Hepatocyte (in vitro differentiated cells): ENCODE results near the gene ACVR2A. TPM values are rescaled to one million over a fixed set of nuclear protein-coding genes. Genes with fewer than 3 reads are reported as not detected.

ENCODE experiments used
- DNase-seq: peaks from one replicate; pipeline ENCODE4 v3.0.0-alpha.2; 2016; ENCODE audit warnings: low spot score
- H2AFZ ChIP-seq: fragments of 200-600 bp; sonication (generic); 2 replicates; pipeline ENCODE4 v1.6.0; 2016; ENCODE audit warnings: antibody characterized with exemption, mild to moderate bottlenecking
- H3K27ac ChIP-seq: fragments of 200-600 bp; sonication (generic); 2 replicates; pipeline ENCODE4 v1.5.1; 2016; ENCODE audit warnings: mild to moderate bottlenecking
- H3K27me3 ChIP-seq: fragments of 200-600 bp; sonication (generic); 2 replicates; pipeline ENCODE4 v1.6.1; 2016
- H3K36me3 ChIP-seq: fragments of 200-600 bp; sonication (generic); replicated peaks from 2 replicates; pipeline ENCODE4 v1.5.1; 2016; ENCODE audit warnings: low read depth; ENCODE audit not compliant: insufficient read depth
- H3K4me1 ChIP-seq: fragments of 200-600 bp; sonication (generic); 2 replicates; pipeline ENCODE4 v1.5.1; 2016; ENCODE audit warnings: mild to moderate bottlenecking, moderate library complexity; ENCODE audit not compliant: insufficient read depth
- H3K4me2 ChIP-seq: fragments of 200-600 bp; sonication (generic); 2 replicates; pipeline ENCODE4 v1.6.0; 2016
- H3K4me3 ChIP-seq: fragments of 200-600 bp; sonication (generic); 2 replicates; pipeline ENCODE4 v1.5.1; 2016; ENCODE audit warnings: mild to moderate bottlenecking
- H3K79me2 ChIP-seq: fragments of 200-600 bp; sonication (generic); 2 replicates; pipeline ENCODE4 v1.6.0; 2017; ENCODE audit warnings: mild to moderate bottlenecking
- H3K9me2 ChIP-seq: fragments of 200-600 bp; sonication (generic); replicated peaks from 2 replicates; pipeline ENCODE4 v1.6.0; 2017; ENCODE audit warnings: mild to moderate bottlenecking; ENCODE audit not compliant: insufficient read depth
- H3K9me3 ChIP-seq: fragments of 200-600 bp; sonication (generic); 2 replicates; pipeline ENCODE4 v1.5.1; 2016; ENCODE audit warnings: low read depth, mild to moderate bottlenecking
- H4K20me1 ChIP-seq: fragments of 200-600 bp; sonication (generic); 2 replicates; pipeline ENCODE4 v1.6.0; 2016; ENCODE audit warnings: mild to moderate bottlenecking; ENCODE audit not compliant: insufficient read depth, poor library complexity, severe bottlenecking
- CTCF ChIP-seq: fragments of 200-600 bp; sonication (generic); IDR thresholded peaks from 2 replicates; pipeline ENCODE4 v1.5.1; 2016; ENCODE audit warnings: antibody characterized with exemption, mild to moderate bottlenecking; ENCODE audit not compliant: poor library complexity
- EZH2 ChIP-seq: fragments of 200-600 bp; sonication (generic); IDR thresholded peaks from 2 replicates; pipeline ENCODE4 v1.6.1; 2016; ENCODE audit warnings: antibody characterized with exemption, mild to moderate bottlenecking, borderline replicate concordance
- EZH2phosphoT487 ChIP-seq: fragments of 200-600 bp; sonication (generic); IDR thresholded peaks from one replicate; pipeline ENCODE4 v1.6.1; 2018; ENCODE audit warnings: antibody characterized with exemption, mild to moderate bottlenecking, low read depth, moderate library complexity; ENCODE audit not compliant: unreplicated experiment, severe bottlenecking
- WGBS: methylation state at CpG from one replicate; pipeline ENCODE4 v1.1.6; 2016; ENCODE audit warnings: low lambda C conversion rate; ENCODE audit errors: missing lambda C conversion rate; 5-methylcytosine and 5-hydroxymethylcytosine counted together
- polyA plus RNA-seq: library from polyadenylated mRNA; unstranded; fragments of >200 nt; fragmentation: Nextera tagmentation; extraction: Ambion mirVana; gene quantifications from 2 replicates; pipeline ENCODE4 v1.2.1, GENCODE V29; 2016
- total RNA-seq: library from RNA; depleted of rRNA; stranded (reverse); fragments of >200 nt; gene quantifications from 2 replicates; pipeline ENCODE4 v1.2.3, GENCODE V29; 2014

ACVR2A gene
- total and polyA plus RNA-seq, 2 experiments from 2014 or later, result 21.9 to 43.0 TPM

GRCh38 chr2:147933931-147934330, 89.1 kb downstream of the ACVR2A start:
- Histone ChIP-seq H3K9me2 (no peaks in the 10 kb centered on the region), H4K20me1 (no peaks in the 10 kb centered on the region), H3K27me3 (no peaks in the 10 kb centered on the region), H3K36me3 (peaks cover 5% of the 10 kb centered on the region), H3K4me3 (no peak overlapping the region), H3K79me2 (no peaks in the 10 kb centered on the region), H3K27ac (no peak overlapping the region), H3K4me2 (no peak overlapping the region), H3K4me1 (no peaks in the 10 kb centered on the region), H3K9me3 (no peaks in the 10 kb centered on the region), H2AFZ (no peak overlapping the region)
- TF ChIP-seq EZH2 (no peak), EZH2phosphoT487 (no peak), CTCF (no peak)
- no peak for DNase-seq

GRCh38 chr2:147934881-147935620, 90.2 kb downstream of the ACVR2A start:
- Histone ChIP-seq H4K20me1 (no peaks in the 10 kb centered on the region), H3K79me2 (no peaks in the 10 kb centered on the region), H3K4me2 (no peak overlapping the region), H3K4me1 (no peaks in the 10 kb centered on the region), H3K27me3 (no peaks in the 10 kb centered on the region), H2AFZ (no peak overlapping the region), H3K4me3 (no peak overlapping the region), H3K36me3 (peaks cover 5% of the 10 kb centered on the region), H3K9me3 (no peaks in the 10 kb centered on the region), H3K27ac (no peak overlapping the region), H3K9me2 (no peaks in the 10 kb centered on the region)
- DNase-seq, result no peak
- TF ChIP-seq EZH2phosphoT487 (no peak), CTCF (no peak), EZH2 (no peak)
- WGBS, result 79% methylated on average over 1 of the region's 1 CpG

GRCh38 chr2:147937744-147938349, 93.0 kb downstream of the ACVR2A start:
- no peaks in the 10 kb centered on the region for H4K20me1 ChIP-seq
- no peaks in the 10 kb centered on the region for H3K79me2 ChIP-seq
- no peak overlapping the region for H3K27ac ChIP-seq
- peaks cover 5% of the 10 kb centered on the region for H3K36me3 ChIP-seq
- H3K9me3 ChIP-seq, result no peaks in the 10 kb centered on the region
- no peak overlapping the region for H2AFZ ChIP-seq
- peak; percentile 61 for DNase-seq
- no peaks in the 10 kb centered on the region for H3K9me2 ChIP-seq
- H3K4me1 ChIP-seq, result no peaks in the 10 kb centered on the region
- no peaks in the 10 kb centered on the region for H3K27me3 ChIP-seq
- TF ChIP-seq EZH2 (no peak), EZH2phosphoT487 (no peak), CTCF (peak; percentile 88)
- 37% methylated on average over 3 of the region's 3 CpGs for WGBS
- H3K4me3 ChIP-seq, result no peak overlapping the region
- no peak overlapping the region for H3K4me2 ChIP-seq
